Skeletal muscle tissue (tissue), 4 donors: ENCODE measurements around the gene PCSK6. TPM values are rescaled to one million over a fixed set of nuclear protein-coding genes. Genes with fewer than 3 reads are reported as not detected.
A peak's percentile ranks its signal among the peaks of the same experiment; 100 is the strongest.
"Not testable (repeated sequence)": the region's sequence is repeated elsewhere in the genome, so short reads cannot be mapped to it uniquely, and the experiment has no call there.

Experiments used
- H3K27ac ChIP-seq: one replicate; pipeline ENCODE4 v1.7.0; 2013; ENCODE audit warnings: mild to moderate bottlenecking, low read depth, low read length, inconsistent platforms
- H3K27me3 ChIP-seq, 3 donors: one replicate each; pipeline ENCODE4 v1.7.0; 2013; ENCODE audit warnings: low read length in 3 of 3; ENCODE audit not compliant: control insufficient read depth in 3 of 3, insufficient read depth in 3 of 3
- H3K36me3 ChIP-seq, 3 donors: one replicate each; pipeline ENCODE4 v1.7.0; 2013; ENCODE audit warnings: low read length in 3 of 3; ENCODE audit not compliant: control insufficient read depth in 3 of 3, insufficient read depth in 3 of 3
- H3K4me1 ChIP-seq, 3 donors: one replicate each; pipeline ENCODE4 v1.7.0; 2013; ENCODE audit warnings: low read length in 3 of 3, mild to moderate bottlenecking in 3 of 3; ENCODE audit not compliant: control insufficient read depth in 3 of 3, insufficient read depth in 3 of 3
- H3K4me3 ChIP-seq, 3 donors: one replicate each; pipeline ENCODE4 v1.7.0; 2013; ENCODE audit warnings: low read length in 3 of 3
- H3K9ac ChIP-seq, 3 donors: one replicate each; pipeline ENCODE4 v1.7.0; 2013; ENCODE audit warnings: low read length in 3 of 3, mild to moderate bottlenecking in 3 of 3, moderate library complexity in 2 of 3, low read depth in 1 of 3
- H3K9me3 ChIP-seq, 3 donors: one replicate each; pipeline ENCODE4 v1.7.0; 2013; ENCODE audit warnings: low read length in 3 of 3; ENCODE audit not compliant: control insufficient read depth in 3 of 3
- total RNA-seq: library from RNA; depleted of rRNA; stranded (reverse); fragments of >200 nt; gene quantifications from one replicate; pipeline ENCODE4 v1.2.3, GENCODE V29; 2014
- donor health status: Osteomylitis.

The PCSK6 gene
- total RNA-seq, 1 donor from 2014 or later: 11.5 TPM

DNA sequence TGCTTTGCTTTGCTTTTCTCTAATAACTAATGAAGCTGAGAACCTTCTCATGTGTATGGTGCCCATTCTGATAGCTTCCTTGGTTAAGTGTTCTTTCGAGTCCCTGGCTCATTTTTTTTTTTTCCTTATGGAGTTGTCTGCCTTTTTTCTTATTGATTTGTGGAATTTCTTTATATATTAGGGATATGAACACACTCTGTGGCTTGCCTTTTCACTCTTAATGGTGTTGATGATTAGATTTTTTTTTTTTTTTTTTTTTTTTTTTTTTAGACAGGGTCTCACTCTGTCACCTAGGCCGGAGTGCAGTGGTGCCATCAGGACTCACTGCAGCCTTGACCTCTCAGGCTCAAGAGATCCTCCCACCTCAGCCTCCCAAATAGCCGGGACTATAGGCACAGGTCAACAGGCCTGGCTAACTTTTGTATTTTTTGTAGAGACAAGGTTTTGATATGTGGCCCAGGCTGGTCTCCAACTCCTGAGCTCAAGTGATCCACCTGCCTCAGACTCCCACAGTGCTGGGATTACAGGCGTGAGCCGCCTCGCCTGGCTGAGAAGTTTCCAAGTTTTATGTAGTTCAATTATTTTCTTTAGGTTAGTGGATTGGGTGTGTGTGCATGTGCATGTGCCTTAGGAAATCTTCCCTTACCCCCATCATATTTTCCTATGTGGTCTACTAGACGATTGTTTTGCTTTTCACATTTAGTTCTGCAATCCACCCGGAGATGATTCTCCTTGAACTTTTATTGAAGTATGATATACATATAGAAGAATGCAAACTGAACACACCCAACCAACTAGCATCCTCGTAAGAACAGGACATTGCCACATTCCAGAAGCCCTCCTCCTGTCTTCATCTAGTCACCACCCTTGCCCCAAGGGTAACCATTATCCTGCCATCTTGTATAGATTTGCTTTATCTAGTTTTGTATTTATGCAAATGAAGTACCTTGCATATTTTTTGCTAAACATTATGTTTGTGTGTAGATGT is 192.8 kb downstream of the PCSK6 start:
- Histone ChIP-seq H3K9ac (peak overlapping the region in 1 of 3 donors; percentile 88), H3K27ac (no peak overlapping the region), H3K36me3 (peaks cover 0 to 2% (median 0%) of the 10 kb centered on the region in 3 donors), H3K4me1 (peaks cover 23 to 33% (median 24%) of the 10 kb centered on the region in 3 donors), H3K27me3 (no peaks in the 10 kb centered on the region), H3K4me3 (peak overlapping the region; percentile 83 to 98 (median 94)), H3K9me3 (no peaks in the 10 kb centered on the region)

DNA sequence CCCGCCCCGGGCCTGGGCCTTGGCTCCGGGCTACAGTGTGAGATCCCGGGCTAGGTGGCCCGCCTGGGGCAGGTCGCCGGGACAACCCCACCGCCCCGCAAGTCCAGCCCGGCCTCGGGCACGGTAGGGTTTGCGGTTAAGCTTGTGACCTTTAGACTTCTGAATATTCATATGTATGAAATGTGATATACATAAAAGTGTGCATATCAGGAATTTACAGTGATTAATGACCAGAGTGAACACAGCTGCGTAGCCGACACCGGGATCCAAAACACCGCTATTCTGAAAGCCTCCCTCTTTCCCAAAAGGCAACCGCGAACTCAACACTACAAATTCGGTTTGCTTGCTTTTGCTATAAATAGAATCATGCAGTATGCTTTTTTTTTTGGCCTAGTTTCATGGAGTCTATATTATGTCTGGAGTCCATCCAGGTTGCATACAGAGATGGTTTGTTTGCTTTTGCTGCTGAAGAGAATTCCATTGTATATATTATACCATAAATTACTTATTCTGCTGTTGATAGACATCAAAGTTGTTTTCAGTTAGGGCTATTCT is 193.8 kb downstream of the PCSK6 start:
- H3K9me3 ChIP-seq: no peaks in the 10 kb centered on the region
- H3K4me1 ChIP-seq: peaks cover 23 to 33% (median 24%) of the 10 kb centered on the region in 3 donors
- H3K27me3 ChIP-seq: no peaks in the 10 kb centered on the region
- peak overlapping the region; percentile 88 to 96 (median 96) for H3K9ac ChIP-seq
- peaks cover 0 to 2% (median 0%) of the 10 kb centered on the region in 3 donors for H3K36me3 ChIP-seq
- H3K27ac ChIP-seq: peak overlapping the region; percentile 91
- H3K4me3 ChIP-seq: peak overlapping the region; percentile 83 to 98 (median 94)

- peaks cover 0 to 5% (median 5%) of the 10 kb centered on the region in 3 donors for H3K36me3 ChIP-seq
- H3K9ac ChIP-seq: peak within 1 kb of the TSS; percentile 96
- peak within 1 kb of the TSS; percentile 83 to 98 (median 94) for H3K4me3 ChIP-seq
- peak within 1 kb of the TSS; percentile 91 for H3K27ac ChIP-seq
- no peaks in the 10 kb centered on the region for H3K9me3 ChIP-seq
- no peaks in the 10 kb centered on the region for H3K27me3 ChIP-seq
- H3K4me1 ChIP-seq: peaks cover 20 to 30% (median 24%) of the 10 kb centered on the region in 3 donors
Measured at GRCh38 chr15:101294731-101295606, 194.5 kb downstream of the PCSK6 start, which contains the start of gene SNRPA1. Gene SNRPA1, minus strand, starts transcription at chr15:101295248. Its CDS starts 70 bp downstream, at chr15:101295178.

GRCh38 chr15:101293122-101293521 is 196.4 kb downstream of the PCSK6 start:
- H3K4me1 ChIP-seq: peaks cover 20 to 30% (median 28%) of the 10 kb centered on the region in 3 donors
- H3K9me3 ChIP-seq: no peaks in the 10 kb centered on the region
- no peak overlapping the region for H3K27ac ChIP-seq
- peak overlapping the region; percentile 83 to 98 (median 94) for H3K4me3 ChIP-seq
- no peaks in the 10 kb centered on the region for H3K27me3 ChIP-seq
- H3K9ac ChIP-seq: peak overlapping the region; percentile 12 to 96 (median 66)
- H3K36me3 ChIP-seq: peaks cover 0 to 5% (median 5%) of the 10 kb centered on the region in 3 donors

- peaks cover 24 to 32% (median 31%) of the 10 kb centered on the region in 3 donors for H3K36me3 ChIP-seq
- H3K4me3 ChIP-seq: no peak overlapping the region
- H3K27me3 ChIP-seq: no peaks in the 10 kb centered on the region
- H3K9me3 ChIP-seq: no peaks in the 10 kb centered on the region
- H3K27ac ChIP-seq: no peak overlapping the region
- H3K4me1 ChIP-seq: peaks cover 13 to 19% (median 17%) of the 10 kb centered on the region in 3 donors
- no peak overlapping the region for H3K9ac ChIP-seq
Measured at GRCh38 chr15:101288905-101289513, 200.5 kb downstream of the PCSK6 start.

DNA sequence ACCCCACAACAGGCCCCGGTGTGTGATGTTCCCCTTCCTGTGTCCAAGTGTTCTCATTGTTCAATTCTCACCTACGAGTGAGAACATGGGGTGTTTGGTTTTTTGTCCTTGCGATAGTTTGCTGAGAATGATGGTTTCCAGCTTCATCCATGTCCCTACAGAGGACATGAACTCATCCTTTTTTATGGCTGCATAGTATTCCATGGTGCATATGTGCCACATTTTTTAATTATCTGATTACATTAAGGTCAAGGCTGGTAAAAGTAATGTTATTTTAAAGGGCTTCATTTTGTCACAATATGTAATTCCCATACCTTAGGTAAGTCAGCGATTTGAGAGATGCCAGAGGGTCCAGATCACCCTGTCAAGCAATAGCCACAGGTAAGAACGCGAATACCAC is 202.2 kb downstream of the PCSK6 start:
- H3K27me3 ChIP-seq, H3K9ac ChIP-seq, H3K9me3 ChIP-seq, H3K4me1 ChIP-seq, H3K4me3 ChIP-seq, H3K27ac ChIP-seq: not testable (repeated sequence)
- H3K36me3 ChIP-seq: peaks cover 36 to 45% (median 43%) of the 10 kb centered on the region in 3 donors

GRCh38 chr15:101286471-101287114 is 202.9 kb downstream of the PCSK6 start:
- no peak overlapping the region for H3K9ac ChIP-seq
- no peak overlapping the region for H3K4me3 ChIP-seq
- peaks cover 41 to 52% (median 49%) of the 10 kb centered on the region in 3 donors for H3K36me3 ChIP-seq
- H3K27me3 ChIP-seq: no peaks in the 10 kb centered on the region
- H3K9me3 ChIP-seq: no peaks in the 10 kb centered on the region
- peaks cover 0 to 3% (median 0%) of the 10 kb centered on the region in 3 donors for H3K4me1 ChIP-seq
- H3K27ac ChIP-seq: no peak overlapping the region

DNA sequence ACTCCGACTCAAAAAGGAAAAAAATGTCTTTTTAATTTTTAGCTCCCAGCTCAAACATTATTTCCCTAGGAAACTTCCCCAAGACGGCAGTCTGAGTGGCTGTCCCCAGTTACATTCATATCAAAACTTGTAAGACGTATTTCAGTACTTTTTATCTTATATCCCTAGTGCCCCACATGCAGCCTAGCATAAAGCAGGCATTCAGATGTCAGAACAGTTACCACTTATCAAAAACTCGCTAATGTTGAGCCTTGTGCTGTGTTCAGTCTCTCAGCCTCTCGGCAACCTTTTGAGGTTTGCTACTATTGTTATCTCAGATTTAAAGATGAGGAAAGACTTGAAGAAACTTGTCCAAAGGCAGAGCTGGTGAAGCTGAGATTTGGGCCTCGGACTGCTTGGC is 205.6 kb downstream of the PCSK6 start:
- H3K4me3 ChIP-seq: no peak overlapping the region
- H3K36me3 ChIP-seq: peaks cover 53 to 60% (median 58%) of the 10 kb centered on the region in 3 donors
- H3K27ac ChIP-seq: no peak overlapping the region
- peaks cover 0 to 3% (median 0%) of the 10 kb centered on the region in 3 donors for H3K4me1 ChIP-seq
- H3K9me3 ChIP-seq: no peaks in the 10 kb centered on the region
- no peaks in the 10 kb centered on the region for H3K27me3 ChIP-seq
- no peak overlapping the region for H3K9ac ChIP-seq

- H3K27me3 ChIP-seq: no peaks in the 10 kb centered on the region
- H3K27ac ChIP-seq: no peak overlapping the region
- H3K4me3 ChIP-seq: no peak overlapping the region
- H3K9me3 ChIP-seq: no peaks in the 10 kb centered on the region
- no peak overlapping the region for H3K9ac ChIP-seq
- peaks cover 14 to 25% (median 21%) of the 10 kb centered on the region in 3 donors for H3K4me1 ChIP-seq
- H3K36me3 ChIP-seq: peaks cover 39 to 47% (median 44%) of the 10 kb centered on the region in 3 donors
Measured at GRCh38 chr15:101280007-101280406, 209.5 kb downstream of the PCSK6 start.
